ENCODE measurements around the gene COL16A1. TPM values are rescaled to one million over a fixed set of nuclear protein-coding genes. Genes with fewer than 3 reads are reported as not detected.

The COL16A1 gene
- total and polyA plus RNA-seq, 2 of the 13 experiments (the other 11 are each of a cell fraction or from before 2014, with no cell fraction given): 4.3 to 12.2 TPM

DNA sequence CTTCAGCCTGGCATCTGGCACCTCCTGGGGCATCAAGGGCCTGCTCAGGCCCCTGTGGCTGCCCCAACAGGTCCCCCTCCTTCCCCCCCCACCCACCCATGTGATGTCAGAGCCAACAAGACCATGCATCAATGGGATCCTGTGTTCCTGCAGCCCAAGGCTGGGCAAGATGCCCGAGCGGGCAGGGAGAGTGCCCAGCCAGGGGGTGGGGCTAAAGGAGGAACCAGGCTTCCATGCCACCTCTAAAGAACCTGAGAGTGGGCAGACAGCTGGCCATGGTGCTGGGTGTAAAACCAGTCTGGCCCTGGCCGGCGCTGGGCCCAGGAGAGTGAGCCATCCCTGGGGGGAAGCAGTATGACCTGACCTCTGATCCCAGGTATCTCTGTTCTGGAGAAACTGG is 7.6 kb downstream of the COL16A1 start:
- Histone ChIP-seq H3K27ac (ENCODE audit: extremely low read length, insufficient read depth, low read length) (no peak overlapping the region), H4K20me1 (ENCODE audit: insufficient read depth, low read length) (no peaks in the 10 kb centered on the region), H3K9ac (ENCODE audit: insufficient read depth, low read depth, low read length) (no peak overlapping the region), H3K9me3 (ENCODE audit: low read length) (no peaks in the 10 kb centered on the region), H3K79me2 (ENCODE audit: insufficient read depth, low read length) (no peaks in the 10 kb centered on the region), H2AFZ (ENCODE audit: low read length) (no peak overlapping the region), H3K27me3 (ENCODE audit: control insufficient read depth in 1 of 2, insufficient read depth in 2 of 2, low read length in 2 of 2) (no peaks in the 10 kb centered on the region), H3K4me1 (ENCODE audit: insufficient read depth, low read length) (peaks cover 18% of the 10 kb centered on the region), H3K4me2 (ENCODE audit: low read depth, low read length) (no peak overlapping the region), H3K4me3 (replicated peaks in 1 of 3; ENCODE audit: insufficient read depth in 1 of 3, low read depth in 2 of 3, low read length in 3 of 3) (no peak overlapping the region), H3K36me3 (replicated peaks in 1 of 2; ENCODE audit: control insufficient read depth in 1 of 2, insufficient read depth in 2 of 2, low read length in 2 of 2) (no peaks in the 10 kb centered on the region; a peak in 2 of 5 replicates)
- no TSS peak for BruUV-seq (replicated peaks)
- no peak for FAIRE-seq
- DNase-seq (ENCODE audit: low spot score): no peak
- TF ChIP-seq HNF4A (CRISPR knock-in tag; IDR thresholded peaks at IDR 0.05) (no peak), RXRA (CRISPR knock-in tag; IDR thresholded peaks at IDR 0.05) (no peak), REL (CRISPR knock-in tag; conservative IDR thresholded peaks at IDR 0.05) (no peak)
- WGBS (ENCODE audit: low lambda C conversion rate): 100% methylated on average over 2 of the region's 4 CpGs
- in situ Hi-C loops (cut with HindIII; ENCODE audit: extremely low pct_ligation_motif_present, low pct_unique_long_range_greater_than_20kb): no loop called here
- intact Hi-C loops (cut with micrococcal nuclease; ENCODE audit: unreplicated experiment): no loop called here
- ChIA-PET CTCF (ENCODE audit: low intra/inter-chr PET ratio, low total read pairs) (no interaction called here), POLR2A (no interaction called here)
- no peak for ATAC-seq

DNA sequence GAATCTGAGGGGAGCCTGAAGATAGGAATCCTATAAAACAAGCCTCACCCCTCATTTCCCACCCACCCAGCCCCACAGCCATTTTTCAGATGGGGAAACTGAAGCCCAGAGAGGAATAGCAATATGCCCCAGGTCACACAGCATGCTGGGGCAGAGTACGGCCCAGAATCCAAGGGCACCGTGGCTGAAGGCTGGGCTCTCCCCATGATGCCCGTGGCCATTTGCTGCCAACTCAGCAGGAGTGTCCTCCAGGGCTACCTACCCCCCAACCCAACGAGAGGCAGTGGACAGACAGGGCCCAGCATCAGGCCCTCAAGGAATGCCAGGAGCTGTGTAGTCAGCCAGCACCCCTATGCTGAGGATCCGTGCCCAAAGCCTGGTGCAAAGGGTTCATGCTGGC is 8.5 kb downstream of the COL16A1 start:
- no peak overlapping the region for H3K4me2 ChIP-seq (ENCODE audit: low read depth, low read length)
- no TSS peak for BruUV-seq (replicated peaks)
- ChIA-PET POLR2A (no interaction called here), CTCF (ENCODE audit: low intra/inter-chr PET ratio, low total read pairs) (no interaction called here)
- no peaks in the 10 kb centered on the region for H3K9me3 ChIP-seq (ENCODE audit: low read length)
- ATAC-seq (no peak), DNase-seq (ENCODE audit: low spot score) (no peak), FAIRE-seq (no peak)
- intact Hi-C loops (cut with micrococcal nuclease; ENCODE audit: unreplicated experiment) (no loop called here), in situ Hi-C loops (cut with HindIII; ENCODE audit: extremely low pct_ligation_motif_present, low pct_unique_long_range_greater_than_20kb) (no loop called here)
- H3K4me3 ChIP-seq (replicated peaks in 1 of 3; ENCODE audit: insufficient read depth in 1 of 3, low read depth in 2 of 3, low read length in 3 of 3): no peak overlapping the region
- no peaks in the 10 kb centered on the region for H3K27me3 ChIP-seq (ENCODE audit: control insufficient read depth in 1 of 2, insufficient read depth in 2 of 2, low read length in 2 of 2)
- peaks cover 9% of the 10 kb centered on the region for H3K4me1 ChIP-seq (ENCODE audit: insufficient read depth, low read length)
- no peak overlapping the region for H3K9ac ChIP-seq (ENCODE audit: insufficient read depth, low read depth, low read length)
- no peak overlapping the region for H2AFZ ChIP-seq (ENCODE audit: low read length)
- H3K36me3 ChIP-seq (replicated peaks in 1 of 2; ENCODE audit: control insufficient read depth in 1 of 2, insufficient read depth in 2 of 2, low read length in 2 of 2): no peaks in the 10 kb centered on the region; a peak in 2 of 5 replicates
- no peaks in the 10 kb centered on the region for H3K79me2 ChIP-seq (ENCODE audit: insufficient read depth, low read length)
- no peaks in the 10 kb centered on the region for H4K20me1 ChIP-seq (ENCODE audit: insufficient read depth, low read length)
- no peak for TF ChIP-seq FOSL2 (CRISPR knock-in tag; IDR thresholded peaks at IDR 0.05)
- TF ChIP-seq ZNF768 (CRISPR knock-in tag; IDR thresholded peaks at IDR 0.05): peak; percentile 57; the same call in 1 of the 2 replicates
- no peak overlapping the region for H3K27ac ChIP-seq (ENCODE audit: extremely low read length, insufficient read depth, low read length)
- WGBS (ENCODE audit: low lambda C conversion rate): 100% methylated on average over 2 of the region's 5 CpGs
